ENCODE results near the gene SLU7. TPM values are rescaled to one million over a fixed set of nuclear protein-coding genes. Genes with fewer than 3 reads are reported as not detected.

SLU7 gene
- total and polyA plus RNA-seq, 4 donors = 26.7 to 35.6 (median 34.8) TPM

DNA sequence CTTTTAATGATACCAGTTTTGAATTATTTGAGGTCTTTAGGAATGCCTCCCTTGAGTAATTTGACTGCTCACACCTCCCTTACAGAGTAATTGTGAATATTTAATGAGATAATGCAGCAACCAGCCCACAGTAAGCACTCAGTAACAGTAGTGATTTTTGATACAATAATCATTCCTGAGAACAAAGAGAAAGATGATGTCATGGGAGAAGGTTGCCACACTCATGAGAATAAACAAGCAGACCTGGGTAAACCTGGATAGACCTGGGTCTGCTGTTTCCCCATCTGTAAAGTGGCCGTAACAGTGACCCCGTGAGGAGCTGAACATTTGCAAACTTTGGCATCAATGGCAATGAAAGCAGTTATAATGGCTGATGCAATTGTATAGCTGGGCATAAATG is 52.7 kb downstream of the SLU7 start:
- WGBS, 2 donors = 94 to 97% methylated on average over 2 of the region's 2 CpGs
- peaks cover 0 to 4% (median 0%) of the 10 kb centered on the region in 3 donors for H3K27me3 ChIP-seq (ENCODE audit: control insufficient read depth in 3 of 3, insufficient read depth in 3 of 3, low read length in 2 of 3)
- H3K36me3 ChIP-seq (ENCODE audit: control insufficient read depth in 4 of 4, insufficient read depth in 4 of 4, low read length in 4 of 4) = no peaks in the 10 kb centered on the region
- H3K9ac ChIP-seq (ENCODE audit: insufficient read depth in 1 of 2, low read length in 2 of 2) = no peak overlapping the region
- no peak overlapping the region for H3K4me3 ChIP-seq
- ATAC-seq (ENCODE audit: insufficient read depth, low FRiP score) (no peak), DNase-seq (no peak)
- peaks cover 0 to 13% (median 7%) of the 10 kb centered on the region in 5 donors for H3K4me1 ChIP-seq (ENCODE audit: control insufficient read depth in 5 of 5, insufficient read depth in 5 of 5, low read length in 5 of 5)
- no peak overlapping the region for H3K27ac ChIP-seq (ENCODE audit: low read depth in 1 of 2, low read length in 1 of 2)
- no peaks in the 10 kb centered on the region for H3K9me3 ChIP-seq (ENCODE audit: control insufficient read depth in 4 of 4, insufficient read depth in 3 of 4, low read length in 3 of 4)
- TF ChIP-seq, protein P1, sequence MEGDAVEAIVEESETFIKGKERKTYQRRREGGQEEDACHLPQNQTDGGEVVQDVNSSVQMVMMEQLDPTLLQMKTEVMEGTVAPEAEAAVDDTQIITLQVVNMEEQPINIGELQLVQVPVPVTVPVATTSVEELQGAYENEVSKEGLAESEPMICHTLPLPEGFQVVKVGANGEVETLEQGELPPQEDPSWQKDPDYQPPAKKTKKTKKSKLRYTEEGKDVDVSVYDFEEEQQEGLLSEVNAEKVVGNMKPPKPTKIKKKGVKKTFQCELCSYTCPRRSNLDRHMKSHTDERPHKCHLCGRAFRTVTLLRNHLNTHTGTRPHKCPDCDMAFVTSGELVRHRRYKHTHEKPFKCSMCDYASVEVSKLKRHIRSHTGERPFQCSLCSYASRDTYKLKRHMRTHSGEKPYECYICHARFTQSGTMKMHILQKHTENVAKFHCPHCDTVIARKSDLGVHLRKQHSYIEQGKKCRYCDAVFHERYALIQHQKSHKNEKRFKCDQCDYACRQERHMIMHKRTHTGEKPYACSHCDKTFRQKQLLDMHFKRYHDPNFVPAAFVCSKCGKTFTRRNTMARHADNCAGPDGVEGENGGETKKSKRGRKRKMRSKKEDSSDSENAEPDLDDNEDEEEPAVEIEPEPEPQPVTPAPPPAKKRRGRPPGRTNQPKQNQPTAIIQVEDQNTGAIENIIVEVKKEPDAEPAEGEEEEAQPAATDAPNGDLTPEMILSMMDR (IDR thresholded peaks at IDR 0.05; ENCODE audit: control extremely low read depth, extremely low read depth) = no peak

DNA sequence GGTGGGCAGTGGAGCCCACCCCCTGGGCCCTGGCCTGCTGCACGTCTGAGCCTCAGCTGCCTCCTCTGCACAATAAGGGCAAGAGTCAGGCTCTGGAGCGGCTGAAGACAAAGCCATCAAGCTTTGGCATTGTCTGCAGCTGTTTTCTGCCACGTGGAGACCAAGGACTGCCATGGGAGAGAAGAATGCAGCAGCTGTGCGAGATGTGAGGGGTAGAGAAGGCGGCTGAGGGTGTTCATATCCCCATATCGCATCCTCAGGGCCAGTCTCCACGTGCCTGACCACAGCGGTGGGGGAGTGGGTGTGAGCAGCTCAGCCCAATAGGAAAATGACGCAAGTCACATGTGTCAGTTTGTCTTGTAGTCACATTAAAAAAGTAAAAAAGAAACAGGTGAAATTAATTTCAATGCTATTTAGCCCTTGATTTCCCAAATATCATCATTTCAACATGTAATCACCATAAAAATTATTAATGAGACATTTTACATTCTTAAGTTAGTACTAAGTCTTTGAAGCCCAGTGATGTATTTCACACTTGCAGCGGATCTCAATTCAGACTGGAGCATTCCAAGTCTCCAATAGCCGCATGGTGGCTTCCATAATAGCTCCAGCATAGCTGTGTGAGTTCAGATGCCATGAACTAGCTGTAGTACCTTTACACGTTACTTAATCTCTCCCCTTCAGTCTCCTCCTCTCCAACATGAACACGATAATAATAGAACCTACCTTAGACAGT is 55.1 kb downstream of the SLU7 start:
- Histone ChIP-seq H3K27me3 (ENCODE audit: control insufficient read depth in 3 of 3, insufficient read depth in 3 of 3, low read length in 2 of 3) (no peaks in the 10 kb centered on the region), H3K4me3 (no peak overlapping the region), H3K36me3 (ENCODE audit: control insufficient read depth in 4 of 4, insufficient read depth in 4 of 4, low read length in 4 of 4) (no peaks in the 10 kb centered on the region), H3K9me3 (ENCODE audit: control insufficient read depth in 4 of 4, insufficient read depth in 3 of 4, low read length in 3 of 4) (no peaks in the 10 kb centered on the region), H3K4me1 (ENCODE audit: control insufficient read depth in 5 of 5, insufficient read depth in 5 of 5, low read length in 5 of 5) (peaks cover 0 to 19% (median 5%) of the 10 kb centered on the region in 5 donors), H3K27ac (ENCODE audit: low read depth in 1 of 2, low read length in 1 of 2) (peak overlapping the region in 1 of 2 donors; percentile 75), H3K9ac (ENCODE audit: insufficient read depth in 1 of 2, low read length in 2 of 2) (no peak overlapping the region)
- peak; percentile 43 to 45 (median 45) for DNase-seq
- TF ChIP-seq, protein P1 (IDR thresholded peaks at IDR 0.05; ENCODE audit: control extremely low read depth, extremely low read depth) = no peak
- ATAC-seq (ENCODE audit: insufficient read depth, low FRiP score) = no peak
- 76 to 84% methylated on average over 13 of the region's 13 CpGs for WGBS, 2 donors

DNA sequence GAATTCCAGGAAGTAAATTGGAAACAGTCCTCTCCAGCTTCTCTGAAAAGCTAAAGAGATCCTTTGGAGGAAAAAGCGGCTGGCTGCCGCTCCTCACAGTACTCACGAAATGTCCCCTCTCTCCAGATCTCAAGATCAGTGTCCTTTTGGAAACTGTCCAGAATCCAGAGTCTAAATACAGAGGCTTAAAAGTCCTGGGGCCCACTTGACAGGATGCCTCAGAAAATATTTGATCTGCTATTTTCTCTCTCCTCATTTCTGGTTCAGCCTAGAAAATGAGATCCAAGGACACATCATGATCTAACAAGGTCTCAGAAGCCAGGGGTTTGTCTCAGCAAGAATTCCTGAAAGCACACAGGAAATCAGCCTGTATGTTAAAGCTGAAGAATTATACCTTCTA is 55.7 kb downstream of the SLU7 start:
- Histone ChIP-seq H3K27ac (ENCODE audit: low read depth in 1 of 2, low read length in 1 of 2) (peak overlapping the region in 1 of 2 donors; percentile 55), H3K27me3 (ENCODE audit: control insufficient read depth in 3 of 3, insufficient read depth in 3 of 3, low read length in 2 of 3) (no peaks in the 10 kb centered on the region), H3K4me1 (ENCODE audit: control insufficient read depth in 5 of 5, insufficient read depth in 5 of 5, low read length in 5 of 5) (peaks cover 0 to 20% (median 5%) of the 10 kb centered on the region in 5 donors), H3K4me3 (no peak overlapping the region), H3K36me3 (ENCODE audit: control insufficient read depth in 4 of 4, insufficient read depth in 4 of 4, low read length in 4 of 4) (no peaks in the 10 kb centered on the region), H3K9me3 (ENCODE audit: control insufficient read depth in 4 of 4, insufficient read depth in 3 of 4, low read length in 3 of 4) (no peaks in the 10 kb centered on the region), H3K9ac (ENCODE audit: insufficient read depth in 1 of 2, low read length in 2 of 2) (peak overlapping the region in 1 of 2 donors; percentile 61)
- 46 to 71% methylated on average over 3 of the region's 3 CpGs for WGBS, 2 donors
- ATAC-seq (ENCODE audit: insufficient read depth, low FRiP score) (no peak), DNase-seq (peak; percentile 22 to 81 (median 75))
- TF ChIP-seq, protein P1 (IDR thresholded peaks at IDR 0.05; ENCODE audit: control extremely low read depth, extremely low read depth) = no peak

All from lung (tissue), 12 donors.